ENCODE measurements around the gene MAP4K4. TPM values are rescaled to one million over a fixed set of nuclear protein-coding genes. Genes with fewer than 3 reads are reported as not detected.
A peak's percentile ranks its signal among the peaks of the same experiment; 100 is the strongest.

The MAP4K4 gene
- total RNA-seq, 1 experiment from 2014 or later: 132 TPM

- Histone ChIP-seq H3T11ph (ENCODE audit: low read length) (no peak overlapping the region), H2AK5ac (ENCODE audit: insufficient read length, low read length) (no peak overlapping the region), H3K4ac (ENCODE audit: low read depth, low read length) (no peak overlapping the region), H3K18ac (ENCODE audit: insufficient read length, low read depth, low read length) (no peak overlapping the region), H3K23me2 (ENCODE audit: insufficient read length, low read depth, low read length, poor library complexity, severe bottlenecking) (no peaks in the 10 kb centered on the region), H3K4me1 (ENCODE audit: insufficient read depth, low read length) (no peaks in the 10 kb centered on the region), H4K8ac (replicated peaks; ENCODE audit: insufficient read length, low read depth, low read length) (no peak overlapping the region), H3K27ac (ENCODE audit: insufficient read length, low read depth, low read length) (no peak overlapping the region), H2BK5ac (ENCODE audit: insufficient read length, low read length) (no peak overlapping the region), H4K5ac (ENCODE audit: insufficient read length, low read depth, low read length) (no peak overlapping the region), H2AFZ (ENCODE audit: low read length) (no peak overlapping the region), H2BK12ac (ENCODE audit: insufficient read length, low read depth, low read length) (no peak overlapping the region), H3K56ac (ENCODE audit: insufficient read length, low read depth, low read length) (no peak overlapping the region), H3K14ac (ENCODE audit: insufficient read depth, low read length) (no peak overlapping the region), H3K23ac (ENCODE audit: insufficient read length, low read depth, low read length) (no peak overlapping the region), H2BK15ac (ENCODE audit: low read depth, low read length) (no peak overlapping the region), H3K79me2 (ENCODE audit: insufficient read depth, low read length) (no peaks in the 10 kb centered on the region), H3K4me2 (ENCODE audit: insufficient read depth, insufficient read length, low read length) (no peak overlapping the region), H2BK20ac (ENCODE audit: low read depth, low read length, poor library complexity, severe bottlenecking) (no peak overlapping the region), H3K9me3 (ENCODE audit: control insufficient read depth, low read depth, low read length) (no peaks in the 10 kb centered on the region), H3K27me3 (ENCODE audit: insufficient read depth, low read length) (no peaks in the 10 kb centered on the region), H4K20me1 (ENCODE audit: control insufficient read depth, insufficient read depth, insufficient read length) (no peaks in the 10 kb centered on the region), H3K79me1 (ENCODE audit: insufficient read depth, low read depth, low read length, poor library complexity, severe bottlenecking) (no peaks in the 10 kb centered on the region), H2BK120ac (ENCODE audit: low read depth, low read length, poor library complexity, severe bottlenecking) (no peak overlapping the region), H4K91ac (ENCODE audit: insufficient read length, low read depth, low read length) (no peak overlapping the region), H3K9ac (ENCODE audit: extremely low read depth, insufficient read length, low read length) (no peak overlapping the region)
- DNase-seq: no peak
- 0 out of 7 replicates have a peak overlapping the region, but pooled peaks of 2 of the 3 experiments have one; percentile 1 to 6 for H3K27ac Mint-ChIP-seq
- peaks cover 26 to 84% (median 82%) of the 10 kb centered on the region in 3 experiments for H3K36me3 Mint-ChIP-seq (ENCODE audit: insufficient read depth in 1 of 3, low read depth in 3 of 3)
- H3K9me3 Mint-ChIP-seq: no peaks in the 10 kb centered on the region
- WGBS (ENCODE audit: extremely low coverage, insufficient read length, low lambda C conversion rate): no CpG with 5 or more reads among the region's 1 CpG
- H3K27me3 Mint-ChIP-seq (ENCODE audit: low read depth): no peaks in the 10 kb centered on the region
- TF ChIP-seq CTCF (conservative IDR thresholded peaks at IDR 0.05): no peak
- no peak overlapping the region for H3K4me3 Mint-ChIP-seq
- H3K4me1 Mint-ChIP-seq: no peaks in the 10 kb centered on the region
These were observed 145.0 kb downstream of the MAP4K4 start for GRCh38 chr2:101842471-101842870.

Data from H9 (cell line).